NCI-H345 treated with DMSO at 0.1 percent for 48 hours (cell line): ENCODE data around the gene ASAP2.

ENCODE experiments used
- DNase-seq: peaks from one replicate; lab custom pipeline; 2025; ENCODE audit not compliant: unreplicated experiment; lab: John Stamatoyannopoulos, UW

ASAP2 gene

DNA sequence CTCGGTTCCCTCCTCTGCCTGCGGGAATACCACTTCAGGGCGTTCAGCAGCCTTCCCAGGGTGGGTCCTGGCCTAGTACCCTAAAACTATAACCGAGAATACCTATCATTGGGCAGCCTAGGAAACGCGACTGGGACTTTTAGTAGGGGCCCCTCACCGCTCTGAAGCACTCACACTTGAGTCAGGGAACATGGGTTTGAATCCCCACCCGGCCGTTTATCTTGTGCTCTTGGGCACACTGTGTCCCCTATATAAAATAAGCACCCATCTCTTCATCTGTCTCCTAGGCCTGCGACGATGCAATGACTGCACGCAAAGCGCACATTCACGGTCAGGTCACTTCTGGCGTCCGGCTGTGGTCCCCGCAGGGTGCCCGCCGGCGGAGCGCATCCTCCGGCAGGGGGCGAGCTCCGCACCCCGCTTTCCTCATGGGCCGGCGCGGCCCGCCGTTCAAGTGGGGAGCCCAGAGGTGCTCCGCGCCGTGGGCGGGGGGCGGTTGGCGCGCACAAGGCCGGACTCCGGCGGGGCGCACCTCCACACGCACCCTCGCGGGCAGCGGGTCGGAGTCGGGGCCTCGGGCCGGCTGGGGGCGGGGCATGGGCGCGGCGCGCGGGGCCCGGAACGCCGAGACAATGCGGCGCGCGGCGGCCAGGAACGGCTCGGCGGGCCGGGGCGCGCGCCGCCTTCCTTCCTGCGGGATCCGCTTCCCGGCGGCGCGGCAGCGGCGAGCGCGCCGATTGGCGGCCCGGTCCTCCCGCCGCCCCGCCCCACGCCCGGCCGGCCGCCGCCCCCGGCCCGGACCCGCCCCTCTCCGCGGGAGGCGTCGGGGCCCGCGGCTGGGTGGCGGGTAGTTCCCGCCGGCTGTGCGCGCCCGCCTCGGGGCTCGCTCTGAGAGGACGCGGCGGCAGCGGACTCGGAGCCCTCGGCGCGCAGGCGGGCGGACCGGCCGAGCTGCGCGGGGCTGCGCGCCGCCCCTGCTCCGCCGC is at the start of gene ASAP2:
Gene ASAP2 (plus strand): TSS at position 850 of the 986 bp plus-strand sequence. CDS start 293 bp downstream, outside the sequence.
- peak; percentile 62 for DNase-seq

- no peak for DNase-seq
Measured at GRCh38 chr2:9158786-9159779, 47.5 kb upstream of the ASAP2 start.

- no peak for DNase-seq
Measured at GRCh38 chr2:9160732-9161131, 45.9 kb upstream of the ASAP2 start.

- DNase-seq: no peak
Measured at GRCh38 chr2:9162841-9163240, 43.8 kb upstream of the ASAP2 start.

DNA sequence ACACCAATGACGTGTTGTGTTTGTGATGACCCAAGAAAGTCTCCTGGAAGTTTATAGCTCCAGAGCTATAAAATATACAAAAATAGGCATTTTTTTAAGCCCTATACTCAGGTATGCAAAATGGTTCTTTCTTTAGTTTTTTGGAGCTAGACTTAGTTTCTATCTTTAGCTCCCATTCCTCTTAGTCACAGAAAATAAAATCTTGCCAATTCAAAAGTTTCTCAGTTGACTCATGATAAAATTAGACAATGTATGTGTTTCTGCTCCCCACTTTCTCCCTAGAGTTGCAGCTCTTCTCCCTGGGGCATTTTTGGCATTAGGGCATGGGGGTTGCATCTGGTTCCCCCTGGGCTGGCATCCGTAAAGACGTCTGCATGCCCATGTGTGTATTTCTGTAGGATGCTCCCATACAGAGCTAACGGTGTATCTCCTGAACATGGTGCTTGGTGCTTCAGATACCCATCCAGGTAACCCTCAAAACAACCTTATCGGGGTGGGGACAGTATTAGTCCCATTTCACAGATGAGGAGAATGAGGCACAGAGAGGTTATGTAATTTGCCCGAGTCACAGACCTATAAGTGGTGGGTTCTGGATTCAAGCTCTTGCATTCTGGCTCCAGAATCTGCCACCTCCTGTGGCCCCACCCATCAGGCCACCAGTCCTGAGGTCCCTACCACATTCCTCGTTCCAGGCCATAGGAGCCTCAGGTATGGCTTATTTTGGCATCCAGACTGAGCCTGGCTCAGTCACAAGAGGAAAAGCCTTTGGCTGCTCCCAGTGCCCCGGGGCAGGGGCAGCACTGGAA is 43.1 kb upstream of the ASAP2 start:
- no peak for DNase-seq

DNA sequence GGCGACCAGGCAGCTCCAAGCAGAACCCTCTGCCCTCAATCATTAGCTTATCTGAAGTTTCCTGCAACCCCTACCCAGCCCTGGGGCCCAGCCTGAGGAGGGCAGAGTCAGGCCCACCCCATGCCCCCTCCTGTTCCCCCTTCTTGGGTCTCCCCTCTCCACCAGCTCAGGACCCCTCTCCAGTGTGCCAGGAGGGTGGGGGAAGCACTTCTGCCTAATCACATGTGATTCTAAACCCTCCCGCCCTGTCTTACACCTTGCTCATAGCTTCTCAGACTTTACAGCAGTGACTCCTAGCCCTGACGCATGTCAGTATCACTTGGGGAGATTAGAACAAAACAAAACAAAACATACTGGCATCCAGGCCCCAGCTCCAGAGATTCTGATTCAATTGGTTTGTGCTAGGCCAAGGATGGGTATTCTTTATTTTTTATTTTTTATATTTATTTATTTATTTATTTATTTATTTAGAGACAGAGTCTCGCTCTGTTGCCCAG is 42.5 kb upstream of the ASAP2 start:
- DNase-seq: no peak

DNA sequence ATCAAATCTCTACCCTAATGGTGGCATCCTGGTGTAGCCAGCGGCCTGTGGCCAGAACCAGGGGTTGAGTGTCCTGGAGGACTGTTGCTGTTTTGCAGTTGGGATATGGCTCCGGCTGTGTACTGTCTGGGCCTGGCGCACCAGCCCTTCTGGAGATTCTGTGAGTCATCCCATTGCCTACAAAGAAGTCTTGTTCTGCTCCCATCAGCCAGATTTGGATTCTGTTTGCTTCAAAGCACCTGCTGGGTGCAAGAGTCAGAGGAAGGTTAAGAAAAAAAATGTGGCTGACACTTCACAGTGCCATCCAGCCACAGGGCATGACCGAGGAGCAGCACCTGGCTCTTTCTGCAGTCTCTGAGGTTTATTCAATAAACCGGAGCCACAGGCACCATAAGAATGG is 41.0 kb upstream of the ASAP2 start:
- no peak for DNase-seq

DNA sequence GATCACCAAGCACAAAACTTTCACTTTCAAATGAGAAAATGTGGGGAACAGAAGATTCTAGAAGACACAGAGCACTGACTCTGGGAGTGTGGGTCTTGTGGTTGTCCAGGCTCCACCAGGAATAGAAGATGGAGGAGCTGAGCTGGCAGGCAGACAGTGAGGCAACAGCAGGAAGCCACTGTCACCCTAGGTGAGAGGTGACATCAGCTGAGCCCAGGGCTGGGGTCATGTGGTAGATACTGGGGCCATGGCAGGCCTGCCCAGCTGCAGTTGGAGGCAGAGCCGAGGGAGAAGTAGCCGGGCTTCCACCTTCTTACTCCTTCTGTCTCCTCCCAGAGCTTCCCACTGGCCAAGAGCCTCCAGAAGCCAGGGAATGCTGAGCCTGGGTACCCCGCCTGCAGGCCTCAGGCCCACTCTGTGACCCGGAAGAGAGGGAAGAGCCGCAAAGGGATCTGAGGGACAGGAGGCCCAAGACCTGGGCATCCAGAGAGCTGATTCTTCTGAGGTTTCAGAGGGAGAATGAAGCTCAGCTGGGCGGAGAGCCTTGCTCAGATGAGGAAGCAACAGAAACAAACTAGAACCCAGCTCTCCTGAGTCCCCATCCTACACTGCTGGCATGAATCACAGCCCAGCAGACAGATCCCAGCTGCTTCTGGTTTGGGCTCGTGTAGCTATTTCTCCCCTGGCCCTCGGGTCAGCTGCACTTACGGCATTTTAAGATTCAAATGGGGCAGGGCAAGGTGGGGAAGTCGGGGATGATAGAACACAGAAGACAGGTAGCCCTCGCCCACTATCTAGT is 39.8 kb upstream of the ASAP2 start:
- no peak for DNase-seq

DNA sequence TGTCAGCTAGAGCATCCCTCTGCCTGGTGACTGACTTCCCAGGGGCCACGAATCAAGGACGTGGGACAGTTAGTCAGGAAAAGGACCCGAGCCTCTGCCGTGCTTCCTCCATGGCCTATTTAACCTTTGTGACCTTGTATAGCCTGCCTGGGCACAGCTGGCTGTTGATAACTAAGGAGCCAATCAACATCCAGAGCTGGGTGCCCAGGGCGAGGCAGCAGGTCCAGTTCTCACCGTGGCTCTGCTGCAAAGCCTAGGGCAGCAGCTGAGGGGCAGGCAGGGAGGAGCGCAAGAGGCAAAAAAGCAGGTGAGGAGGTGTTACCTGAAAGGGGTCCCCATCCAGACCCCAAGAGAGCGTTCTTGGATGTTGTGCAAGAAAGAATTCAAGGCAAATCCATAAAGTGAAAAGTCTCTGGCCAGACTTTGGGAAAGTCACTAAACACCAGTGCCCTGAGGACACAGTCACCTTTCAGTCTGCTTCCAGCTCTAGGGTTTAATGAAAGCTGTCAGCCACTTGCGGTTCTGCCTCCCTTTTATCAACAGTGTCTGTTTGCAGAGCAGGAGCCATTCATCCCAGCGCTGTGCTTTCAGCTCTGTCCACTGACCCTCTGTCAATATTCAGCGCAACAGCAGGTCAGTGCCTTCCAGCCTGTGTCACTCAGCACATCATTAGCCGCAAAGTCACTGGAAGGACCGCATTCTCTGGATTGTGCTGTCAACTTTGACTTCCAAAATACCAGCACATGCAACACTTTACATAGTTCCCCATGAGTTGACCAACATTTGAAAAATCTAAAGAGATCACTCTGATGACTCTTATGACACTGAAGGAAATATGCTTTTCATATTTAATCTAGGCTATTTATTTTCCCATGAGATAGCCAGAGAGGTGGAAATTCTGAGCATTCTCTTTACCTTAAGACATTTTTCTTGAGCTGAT is 38.6 kb upstream of the ASAP2 start:
- DNase-seq: no peak

GRCh38 chr2:9168821-9169221 is 37.8 kb upstream of the ASAP2 start:
- no peak for DNase-seq

DNA sequence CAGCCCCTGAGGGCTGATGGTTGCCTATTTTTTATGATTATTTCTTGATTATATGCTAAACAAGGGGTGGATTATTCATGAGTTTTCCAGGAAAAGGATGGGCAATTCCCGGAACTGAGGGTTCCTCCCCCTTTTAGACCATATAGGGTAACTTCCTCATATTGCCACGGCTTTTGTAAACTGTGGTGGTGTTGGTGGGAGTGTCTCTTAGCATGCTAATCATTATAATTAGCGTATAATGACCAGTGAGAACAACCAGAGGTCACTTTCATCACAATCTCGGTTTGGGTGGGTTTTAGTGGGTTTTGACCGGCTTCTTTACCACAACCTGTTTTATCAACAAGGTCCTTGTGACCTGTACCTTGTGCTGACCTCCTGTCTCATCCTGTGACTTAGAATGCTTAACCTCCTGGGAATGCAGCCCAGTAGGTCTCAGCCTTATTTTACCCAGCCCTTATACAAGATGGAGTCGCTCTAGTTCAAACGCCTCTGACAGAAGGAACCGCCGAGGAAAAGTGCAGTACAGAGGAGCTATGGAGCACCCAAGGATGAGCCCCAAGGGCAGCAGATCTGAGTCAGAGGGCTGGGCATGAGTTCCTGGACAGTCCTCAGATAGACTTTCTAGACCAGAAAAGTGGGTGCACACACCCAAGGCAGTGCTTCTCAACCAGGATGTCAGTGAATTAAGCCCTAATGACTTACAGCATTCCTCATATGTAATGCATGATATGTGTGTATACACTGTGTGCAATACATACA is 37.1 kb upstream of the ASAP2 start:
- no peak for DNase-seq

DNA sequence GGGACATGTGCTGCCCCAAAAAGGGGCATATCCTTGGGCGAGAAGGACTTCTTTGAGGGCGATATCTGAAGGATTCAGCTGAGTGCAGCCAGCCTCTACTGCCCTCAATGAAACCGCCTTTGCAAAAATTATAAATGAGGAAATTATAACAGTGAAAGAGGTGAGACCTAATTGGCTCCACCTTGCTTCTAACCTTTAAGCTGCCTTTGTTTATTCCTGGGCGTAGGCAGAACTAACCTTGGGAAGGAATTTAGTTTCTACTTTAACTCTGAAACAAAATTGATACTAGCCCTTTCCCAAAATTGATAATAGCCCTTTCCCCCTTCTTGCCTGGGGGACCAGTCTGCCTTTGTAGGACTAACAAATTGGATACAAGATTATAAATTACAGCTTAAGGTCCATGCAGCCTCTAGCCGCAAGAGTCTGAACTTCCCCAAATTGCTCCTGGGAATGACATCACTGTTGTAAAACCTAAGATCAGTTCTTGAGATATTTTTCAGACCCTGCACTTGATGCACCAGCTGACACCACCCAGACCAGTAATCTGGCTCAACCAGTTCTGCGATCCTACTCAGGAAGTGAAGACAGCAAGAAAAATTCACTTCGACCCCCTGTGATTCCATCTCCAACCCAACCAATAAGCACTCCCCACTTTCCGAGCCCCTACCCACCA is 36.0 kb upstream of the ASAP2 start:
- DNase-seq: no peak

- peak; percentile 37 for DNase-seq
Measured at GRCh38 chr2:9174771-9175437, 31.7 kb upstream of the ASAP2 start.

DNA sequence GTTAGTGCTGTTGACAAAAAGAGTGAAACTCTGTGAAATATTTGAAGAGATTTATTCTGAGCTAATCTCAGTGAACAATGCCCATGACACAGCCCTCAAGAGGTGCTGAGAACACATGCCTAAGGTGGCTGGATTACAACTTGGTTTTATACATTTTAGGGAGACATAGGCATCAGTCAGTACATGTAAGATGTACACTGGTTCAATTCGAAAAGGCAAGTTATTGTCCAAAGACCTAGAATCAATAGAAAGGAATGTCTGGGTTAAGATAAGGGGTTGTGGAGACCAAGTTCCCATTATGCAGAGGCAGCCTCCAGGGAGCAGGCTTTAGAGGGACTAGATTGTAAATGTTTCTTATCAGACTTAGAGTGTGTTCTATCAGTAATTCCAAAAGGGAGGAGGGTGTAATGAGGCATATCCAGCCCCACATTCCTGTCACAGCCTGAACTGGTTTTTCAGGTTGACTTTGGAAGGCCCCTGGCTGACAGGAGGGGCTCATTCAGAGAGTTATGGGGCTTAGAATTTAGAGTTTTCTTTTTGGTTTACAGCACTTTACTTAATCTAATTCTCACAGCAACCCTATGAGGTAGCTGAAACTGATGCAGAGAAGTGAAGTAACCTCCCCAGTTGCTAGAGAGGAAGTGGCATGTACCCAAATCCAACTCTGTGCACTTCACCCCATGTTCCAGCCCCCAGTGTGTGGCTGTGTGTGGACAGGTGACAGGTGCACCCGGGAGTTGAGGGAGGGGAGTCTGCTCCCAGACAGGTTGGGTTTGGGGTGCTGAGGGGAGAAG is 28.3 kb upstream of the ASAP2 start:
- DNase-seq: peak; percentile 67

DNA sequence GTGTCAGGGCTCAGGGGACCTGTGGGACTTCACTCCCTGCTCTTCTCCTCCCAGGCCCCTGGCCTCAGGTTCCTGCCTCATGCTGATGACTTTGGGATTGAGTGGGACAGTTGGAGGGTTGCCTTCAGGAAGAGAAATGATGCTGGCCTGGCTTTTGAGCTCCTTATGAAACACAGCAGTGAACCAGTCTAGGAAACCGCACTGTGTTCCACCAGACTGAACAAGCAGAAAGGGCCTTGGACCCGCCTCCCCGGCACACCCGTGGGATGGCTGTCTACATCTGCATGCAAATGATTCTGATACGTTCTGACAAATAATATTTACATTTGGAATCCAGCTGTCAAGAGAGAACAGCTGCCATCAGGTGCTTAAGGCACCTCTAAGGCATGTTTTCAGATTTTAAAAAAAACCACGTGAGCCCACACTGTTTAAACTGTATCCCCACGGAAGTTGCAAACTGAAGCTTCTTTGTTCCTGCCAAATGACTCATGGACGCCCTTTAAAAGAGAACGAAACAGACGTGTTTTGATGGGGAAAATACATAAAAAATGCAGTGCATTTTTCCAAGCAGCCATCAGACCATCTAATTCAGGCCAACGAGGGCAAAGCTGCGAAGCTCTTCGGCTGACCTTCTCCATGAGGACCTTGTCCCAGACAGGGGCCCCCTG is 27.6 kb upstream of the ASAP2 start:
- DNase-seq: peak; percentile 98
